GM19351 (cell line): ENCODE measurements around the gene RXRG.
A peak's percentile ranks its signal among the peaks of the same experiment; 100 is the strongest.

Experiments
- ATAC-seq: cut with Tn5 transposase; IDR thresholded peaks from one replicate; pipeline ENCODE4 v1.9.1; 2021; ENCODE audit warnings: mild to moderate bottlenecking, moderate library complexity; ENCODE audit not compliant: unreplicated experiment

The RXRG gene

GRCh38 chr1:165415068-165415467 lies 29.9 kb downstream of the RXRG start:
- ATAC-seq, result no peak

DNA sequence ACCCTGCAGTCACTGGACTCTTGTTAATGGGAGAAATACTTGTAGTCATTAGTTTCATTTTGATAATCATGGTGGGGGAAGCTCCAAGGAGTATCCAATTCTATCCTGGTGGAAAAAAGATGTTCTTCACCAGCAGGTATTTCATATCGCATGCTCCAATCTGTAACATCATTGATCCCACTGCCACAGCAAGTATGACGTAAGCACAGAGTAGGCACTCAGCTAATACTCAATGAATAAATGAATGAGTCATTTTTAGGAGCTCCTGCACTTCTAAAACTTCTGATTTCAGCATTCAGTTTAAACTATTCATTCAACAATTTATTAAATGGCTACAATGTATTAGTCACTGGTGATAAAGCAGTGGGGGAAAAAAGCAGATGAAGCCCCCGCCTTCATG lies 30.3 kb downstream of the RXRG start:
- ATAC-seq, result no peak

DNA sequence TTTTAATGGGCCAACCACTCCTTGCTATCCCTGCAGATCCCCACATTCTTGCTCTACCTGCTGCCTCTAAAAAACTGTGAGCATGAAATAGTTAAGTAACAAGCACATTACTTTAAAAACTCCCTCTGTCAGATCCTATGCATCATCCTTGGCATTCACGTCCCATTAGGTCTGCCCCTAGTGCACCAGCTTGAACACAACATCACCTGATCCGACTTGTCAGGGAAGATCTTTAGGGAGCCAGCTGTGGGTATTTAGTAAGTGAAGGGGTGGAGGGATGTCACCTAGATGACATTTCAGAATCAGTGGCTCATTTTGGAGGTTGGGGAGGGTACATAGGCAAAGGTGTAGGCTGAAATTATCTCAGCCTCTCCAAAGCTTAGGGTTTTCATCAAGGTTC lies 33.5 kb downstream of the RXRG start:
- ATAC-seq, result no peak

DNA sequence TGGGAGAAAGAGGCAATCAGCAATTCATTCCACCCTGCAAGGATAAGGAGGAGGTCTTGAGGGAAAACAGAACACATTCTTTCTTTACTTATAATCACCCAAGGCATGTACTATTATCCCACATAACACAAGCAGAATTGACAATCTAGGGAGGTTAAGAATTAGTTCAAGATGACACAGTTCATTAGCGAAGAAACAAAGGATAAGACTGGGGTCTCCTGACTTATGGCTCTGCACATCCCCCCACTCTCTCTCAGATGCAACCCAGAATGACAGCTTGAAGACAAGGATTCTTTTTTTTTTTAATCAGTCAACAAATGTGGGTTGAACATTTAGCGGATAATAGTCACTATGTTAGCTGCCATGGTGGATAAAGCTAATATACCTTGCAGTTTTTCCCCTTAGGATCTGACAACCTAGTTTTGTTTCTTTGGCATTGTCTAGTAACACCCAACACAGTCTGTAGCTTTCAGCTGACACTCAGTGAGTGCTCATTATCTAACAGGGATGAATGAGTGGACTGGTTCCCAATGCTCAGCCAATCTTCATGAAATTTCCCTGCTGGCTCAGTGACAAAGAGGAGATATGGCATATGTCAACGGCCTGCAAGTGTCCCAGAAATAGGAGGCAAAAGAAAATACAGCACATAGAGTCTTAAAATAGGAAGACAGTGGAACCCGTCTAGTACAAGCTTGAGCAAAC lies 35.1 kb downstream of the RXRG start:
- no peak for ATAC-seq

DNA sequence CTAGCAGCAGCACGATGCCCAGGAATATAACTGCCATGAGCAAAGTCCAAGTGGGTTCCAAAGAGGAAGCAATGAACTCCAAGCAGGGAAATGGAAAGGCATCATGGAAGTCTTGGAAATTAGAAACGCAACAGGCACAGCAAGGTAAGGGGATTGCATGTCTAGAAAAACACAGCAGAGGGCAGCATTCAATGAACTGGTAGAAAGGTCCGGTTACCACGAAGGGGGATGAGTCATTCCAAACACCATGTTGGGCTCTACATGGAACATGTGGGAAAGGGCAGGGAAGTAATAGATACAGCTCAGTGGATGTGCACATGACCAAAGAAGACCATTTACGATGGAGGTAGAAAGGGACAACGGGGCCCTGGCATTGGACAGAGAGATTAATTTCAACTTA lies 36.4 kb downstream of the RXRG start:
- peak; percentile 57 for ATAC-seq

DNA sequence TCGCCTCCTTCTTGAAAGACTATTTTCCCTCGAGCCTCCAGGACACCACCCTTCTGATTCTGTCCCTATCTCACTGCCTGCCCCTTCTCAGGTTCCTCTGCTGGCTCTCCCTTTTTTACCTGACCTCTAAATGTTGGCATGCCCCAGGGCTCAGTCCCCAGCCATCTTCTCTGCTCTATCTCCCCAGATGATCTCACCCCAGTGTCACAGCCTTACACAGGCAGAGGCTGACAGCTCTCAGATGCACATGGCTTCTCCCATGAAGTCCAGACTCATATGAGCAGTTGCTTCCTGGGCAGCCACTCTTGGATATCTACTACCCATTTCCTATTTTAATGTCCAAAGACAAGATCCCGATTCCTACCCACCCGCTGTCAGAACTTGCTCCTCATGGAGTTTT lies 37.5 kb downstream of the RXRG start:
- no peak for ATAC-seq

DNA sequence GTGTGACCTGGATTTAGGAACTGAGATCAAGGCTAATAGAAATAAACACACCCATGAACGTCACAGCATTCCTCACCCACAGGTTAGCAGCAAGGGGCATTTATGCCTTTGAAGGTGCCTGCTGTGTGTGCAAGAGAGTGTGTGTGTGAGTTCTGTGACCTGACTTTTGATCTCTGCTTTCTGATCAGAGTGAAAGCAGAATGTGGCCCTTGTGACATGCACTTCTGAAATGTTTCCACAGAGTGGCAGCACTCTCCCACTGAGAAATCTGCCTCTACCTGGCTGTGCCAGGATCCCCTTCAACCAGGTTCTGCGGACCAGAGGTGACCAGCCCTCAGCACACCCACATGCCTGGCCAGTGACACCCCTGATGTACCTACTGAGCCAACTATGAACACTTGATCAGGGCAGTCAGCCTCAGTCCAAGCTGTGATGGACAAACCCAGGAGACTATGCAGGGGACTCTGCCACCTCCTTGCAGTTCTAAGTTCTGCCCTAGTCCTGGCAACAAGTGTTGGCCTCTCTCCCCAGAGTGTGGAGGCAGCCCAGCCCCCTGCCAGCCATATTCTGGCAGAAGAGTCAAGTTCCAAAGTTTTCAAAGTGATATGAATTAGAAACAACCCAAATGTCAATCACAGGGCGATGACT lies 41.0 kb downstream of the RXRG start:
- peak; percentile 74 for ATAC-seq

- no peak for ATAC-seq
Measured at GRCh38 chr1:165402517-165403111, 42.3 kb downstream of the RXRG start.

- no peak for ATAC-seq
Measured at GRCh38 chr1:165397944-165398343, 47.0 kb downstream of the RXRG start.

DNA sequence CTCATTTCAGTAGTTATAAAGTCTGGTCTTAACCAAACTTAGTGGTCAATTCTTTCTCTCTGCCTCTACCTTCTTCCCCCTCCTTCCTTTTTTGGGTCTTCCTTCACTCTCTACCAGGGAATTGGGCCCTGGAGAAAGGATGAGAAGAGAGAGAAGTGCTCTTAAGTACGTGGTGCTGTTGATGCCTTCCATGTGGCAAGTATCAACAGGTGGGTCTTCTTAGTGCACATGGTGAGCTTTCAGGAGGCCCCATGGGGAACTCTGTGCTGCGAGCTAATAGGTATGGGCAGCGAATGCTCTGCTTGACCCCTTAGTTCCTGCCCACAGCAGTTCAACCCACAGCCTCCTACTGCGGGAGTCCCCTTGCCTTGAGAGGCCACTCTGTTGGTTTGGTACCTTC lies 49.0 kb downstream of the RXRG start:
- ATAC-seq, result no peak

GRCh38 chr1:165395478-165395877 lies 49.4 kb downstream of the RXRG start:
- peak; percentile 38 for ATAC-seq

DNA sequence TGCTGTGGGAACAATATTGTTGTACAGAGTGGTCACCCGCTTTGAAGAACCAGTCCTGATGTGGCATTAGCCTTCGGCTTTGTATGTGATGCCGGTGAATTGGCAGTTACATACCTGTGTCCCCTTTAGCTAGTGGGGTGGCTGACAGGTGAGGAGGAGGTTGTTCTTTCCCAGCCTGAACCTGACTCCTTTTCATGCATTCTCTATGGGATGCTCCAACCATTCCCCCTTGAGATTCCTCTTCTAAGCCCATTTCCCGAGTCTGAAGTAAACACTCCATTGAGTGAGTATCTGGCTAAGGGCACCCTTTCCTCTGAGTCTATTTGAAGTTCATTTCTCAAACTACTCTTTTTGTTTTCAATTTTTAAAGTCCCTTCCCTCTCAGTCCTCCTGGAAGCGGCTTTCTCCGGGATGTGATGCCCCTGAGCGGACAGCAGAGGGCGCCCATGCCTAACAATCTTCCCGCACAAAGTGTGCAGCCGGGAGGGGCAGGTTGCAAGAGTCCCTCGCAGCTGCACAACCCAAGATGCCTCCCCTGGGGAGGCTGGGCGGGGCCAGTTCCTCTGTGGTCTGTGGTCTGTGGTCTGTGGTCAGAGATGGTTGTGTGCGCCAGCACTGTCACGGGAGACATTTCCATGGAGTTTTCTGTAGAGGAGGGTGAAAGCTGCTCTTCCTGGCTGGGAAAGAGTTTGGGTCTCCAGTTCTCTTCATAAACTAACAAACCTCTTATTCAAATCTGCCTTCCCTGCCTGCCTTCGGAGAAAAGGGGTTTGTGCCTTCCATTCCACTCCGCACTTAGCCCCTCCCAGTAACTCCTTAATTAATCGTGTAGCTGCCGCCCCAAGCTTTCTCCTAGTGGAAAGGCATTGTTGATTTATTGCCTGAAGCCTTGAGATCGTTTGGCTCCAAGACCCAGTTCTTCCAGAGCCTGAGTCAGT lies 52.0 kb downstream of the RXRG start:
- ATAC-seq, result peak; percentile 96

GRCh38 chr1:165389609-165390008 lies 55.3 kb downstream of the RXRG start:
- ATAC-seq, result no peak

- no peak for ATAC-seq
Measured at GRCh38 chr1:165387961-165388360, 57.0 kb downstream of the RXRG start.

DNA sequence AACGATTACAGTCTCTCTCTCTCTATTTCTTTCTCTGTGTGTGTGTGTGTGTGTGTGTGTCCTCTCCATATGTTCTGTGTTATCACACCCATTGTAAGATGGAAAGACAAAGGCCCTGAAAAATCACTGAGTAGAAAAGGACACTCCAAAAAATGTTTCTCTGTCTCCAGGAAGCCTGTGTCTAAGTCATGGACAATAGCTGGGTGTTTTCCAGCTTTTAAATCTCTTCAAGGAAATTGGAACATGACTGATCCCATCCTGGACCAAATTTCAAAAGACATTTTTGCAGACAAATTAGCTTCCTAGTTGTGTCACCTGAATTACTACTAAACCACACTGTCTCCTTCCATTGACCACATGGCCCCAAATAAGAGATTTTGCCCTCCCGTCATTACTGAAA lies 57.4 kb downstream of the RXRG start:
- ATAC-seq, result no peak

DNA sequence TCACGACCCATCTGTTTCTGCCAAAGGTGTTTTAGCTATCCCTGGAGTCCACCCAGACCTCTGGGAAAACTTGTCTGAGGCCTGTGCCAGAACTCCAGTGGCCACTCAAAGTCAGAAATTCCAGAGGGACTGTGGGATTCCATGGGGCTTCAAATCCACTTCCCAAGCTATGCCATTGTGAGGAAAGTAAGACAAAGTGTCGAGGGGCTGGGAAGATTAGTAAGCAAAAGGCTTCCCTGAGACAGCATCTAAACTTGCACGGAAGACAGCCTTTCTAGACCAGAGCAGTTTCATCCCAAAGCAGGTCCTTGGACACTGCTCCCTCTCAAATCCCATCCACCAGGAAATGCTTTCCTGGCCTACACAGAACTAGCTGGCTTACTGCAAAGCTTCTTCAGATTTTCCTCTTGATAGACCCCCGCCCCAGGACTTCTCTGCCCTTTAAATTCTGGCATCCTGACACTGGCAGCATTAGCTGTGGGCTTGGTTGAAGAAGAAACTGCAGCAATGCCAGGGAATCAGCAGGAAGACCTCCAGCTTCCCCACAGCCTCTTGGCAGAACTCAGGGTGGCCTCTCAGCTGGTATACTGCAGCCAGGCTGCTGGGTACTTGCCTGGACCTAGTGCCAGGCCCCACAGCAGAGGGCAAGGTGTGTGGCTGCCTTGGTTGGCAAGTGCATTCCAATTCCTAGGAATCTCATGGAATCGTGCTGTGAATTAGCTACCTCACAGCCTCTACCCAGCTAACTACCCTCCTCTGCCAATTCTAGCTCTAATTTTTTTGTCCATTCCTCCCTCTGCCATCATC lies 61.1 kb downstream of the RXRG start:
- ATAC-seq, result no peak

GRCh38 chr1:165383067-165383466 lies 61.9 kb downstream of the RXRG start:
- no peak for ATAC-seq

GRCh38 chr1:165381745-165382505 lies 63.0 kb downstream of the RXRG start:
- no peak for ATAC-seq

DNA sequence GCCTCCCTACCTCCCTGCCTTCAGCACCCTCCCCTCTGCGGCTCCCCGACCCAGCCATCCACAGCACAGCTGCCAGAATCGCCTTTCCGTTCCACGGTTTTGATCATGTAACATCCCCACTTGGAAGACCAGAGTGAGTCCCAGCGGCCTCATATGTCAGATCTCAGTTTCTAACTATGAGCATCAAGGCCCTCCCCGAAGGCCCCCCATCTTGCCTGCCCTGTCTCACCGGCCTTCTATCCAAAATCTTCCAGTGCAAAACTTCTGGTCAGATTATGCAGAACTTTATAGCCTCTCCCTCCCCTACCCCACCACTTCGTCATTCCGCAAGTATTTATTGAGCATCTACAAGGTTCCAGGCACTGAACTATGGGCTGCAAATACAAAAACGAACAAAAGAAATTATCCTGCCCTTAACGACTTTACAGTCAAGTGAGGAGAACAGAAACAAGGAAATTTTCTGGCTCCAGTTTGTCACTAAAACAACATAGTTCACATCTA lies 68.1 kb downstream of the RXRG start:
- no peak for ATAC-seq
